Measurements from ENCODE around the gene AK4.

AK4 gene

GRCh38 chr1:65172936-65173690 lies 25.1 kb downstream of the AK4 start:
- Histone ChIP-seq H3K36me3 (ENCODE audit: low read depth) (0 out of 2 replicates have a peak, but pooled peaks cover 5% of the 10 kb centered on the region), H3K4me1 (ENCODE audit: insufficient read depth, poor library complexity, severe bottlenecking) (peaks cover 64% of the 10 kb centered on the region), H3K9me3 (ENCODE audit: severe bottlenecking) (no peaks in the 10 kb centered on the region), H3K27ac (ENCODE audit: poor library complexity, severe bottlenecking) (peak overlapping the region; percentile 91), H3K27me3 (ENCODE audit: insufficient read depth, poor library complexity, severe bottlenecking) (no peaks in the 10 kb centered on the region), H3K4me3 (ENCODE audit: severe bottlenecking) (no peak overlapping the region)
- TF ChIP-seq, protein P1, sequence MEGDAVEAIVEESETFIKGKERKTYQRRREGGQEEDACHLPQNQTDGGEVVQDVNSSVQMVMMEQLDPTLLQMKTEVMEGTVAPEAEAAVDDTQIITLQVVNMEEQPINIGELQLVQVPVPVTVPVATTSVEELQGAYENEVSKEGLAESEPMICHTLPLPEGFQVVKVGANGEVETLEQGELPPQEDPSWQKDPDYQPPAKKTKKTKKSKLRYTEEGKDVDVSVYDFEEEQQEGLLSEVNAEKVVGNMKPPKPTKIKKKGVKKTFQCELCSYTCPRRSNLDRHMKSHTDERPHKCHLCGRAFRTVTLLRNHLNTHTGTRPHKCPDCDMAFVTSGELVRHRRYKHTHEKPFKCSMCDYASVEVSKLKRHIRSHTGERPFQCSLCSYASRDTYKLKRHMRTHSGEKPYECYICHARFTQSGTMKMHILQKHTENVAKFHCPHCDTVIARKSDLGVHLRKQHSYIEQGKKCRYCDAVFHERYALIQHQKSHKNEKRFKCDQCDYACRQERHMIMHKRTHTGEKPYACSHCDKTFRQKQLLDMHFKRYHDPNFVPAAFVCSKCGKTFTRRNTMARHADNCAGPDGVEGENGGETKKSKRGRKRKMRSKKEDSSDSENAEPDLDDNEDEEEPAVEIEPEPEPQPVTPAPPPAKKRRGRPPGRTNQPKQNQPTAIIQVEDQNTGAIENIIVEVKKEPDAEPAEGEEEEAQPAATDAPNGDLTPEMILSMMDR (IDR thresholded peaks at IDR 0.05; ENCODE audit: poor library complexity, severe bottlenecking) = no peak
- ATAC-seq (ENCODE audit: low read depth) = no peak
- DNase-seq (ENCODE audit: low spot score) = no peak

GRCh38 chr1:65174585-65174984 lies 26.6 kb downstream of the AK4 start:
- Histone ChIP-seq H3K27me3 (ENCODE audit: insufficient read depth, poor library complexity, severe bottlenecking) (no peaks in the 10 kb centered on the region), H3K4me1 (ENCODE audit: insufficient read depth, poor library complexity, severe bottlenecking) (peaks cover 75% of the 10 kb centered on the region), H3K36me3 (ENCODE audit: low read depth) (0 out of 2 replicates have a peak, but pooled peaks cover 5% of the 10 kb centered on the region), H3K27ac (ENCODE audit: poor library complexity, severe bottlenecking) (peak overlapping the region; percentile 91), H3K9me3 (ENCODE audit: severe bottlenecking) (no peaks in the 10 kb centered on the region), H3K4me3 (ENCODE audit: severe bottlenecking) (no peak overlapping the region)
- ATAC-seq (ENCODE audit: low read depth) = peak; percentile 77
- TF ChIP-seq, protein P1 (IDR thresholded peaks at IDR 0.05; ENCODE audit: poor library complexity, severe bottlenecking) = no peak
- peak; percentile 75 for DNase-seq (ENCODE audit: low spot score)

GRCh38 chr1:65175171-65176055 lies 27.4 kb downstream of the AK4 start:
- TF ChIP-seq, protein P1 (IDR thresholded peaks at IDR 0.05; ENCODE audit: poor library complexity, severe bottlenecking) = no peak
- H3K27ac ChIP-seq (ENCODE audit: poor library complexity, severe bottlenecking) = peak overlapping the region; percentile 91
- ATAC-seq (ENCODE audit: low read depth) (no peak), DNase-seq (ENCODE audit: low spot score) (no peak)
- no peaks in the 10 kb centered on the region for H3K9me3 ChIP-seq (ENCODE audit: severe bottlenecking)
- peaks cover 68% of the 10 kb centered on the region for H3K4me1 ChIP-seq (ENCODE audit: insufficient read depth, poor library complexity, severe bottlenecking)
- no peaks in the 10 kb centered on the region for H3K27me3 ChIP-seq (ENCODE audit: insufficient read depth, poor library complexity, severe bottlenecking)
- H3K36me3 ChIP-seq (ENCODE audit: low read depth) = 0 out of 2 replicates have a peak, but pooled peaks cover 5% of the 10 kb centered on the region
- H3K4me3 ChIP-seq (ENCODE audit: severe bottlenecking) = no peak overlapping the region

GRCh38 chr1:65176056-65176450 lies 28.1 kb downstream of the AK4 start:
- H3K4me3 ChIP-seq (ENCODE audit: severe bottlenecking) = no peak overlapping the region
- H3K27ac ChIP-seq (ENCODE audit: poor library complexity, severe bottlenecking) = peak overlapping the region; percentile 91
- ATAC-seq (ENCODE audit: low read depth) (no peak), DNase-seq (ENCODE audit: low spot score) (no peak)
- H3K27me3 ChIP-seq (ENCODE audit: insufficient read depth, poor library complexity, severe bottlenecking) = no peaks in the 10 kb centered on the region
- TF ChIP-seq, protein P1 (IDR thresholded peaks at IDR 0.05; ENCODE audit: poor library complexity, severe bottlenecking) = no peak
- no peaks in the 10 kb centered on the region for H3K9me3 ChIP-seq (ENCODE audit: severe bottlenecking)
- H3K4me1 ChIP-seq (ENCODE audit: insufficient read depth, poor library complexity, severe bottlenecking) = peaks cover 73% of the 10 kb centered on the region
- H3K36me3 ChIP-seq (ENCODE audit: low read depth) = 0 out of 2 replicates have a peak, but pooled peaks cover 5% of the 10 kb centered on the region

Data from RWPE2 (cell line).